Hematopoietic multipotent progenitor cell (in vitro differentiated cells): ENCODE data around the gene PRPF19. TPM values are rescaled to one million over a fixed set of nuclear protein-coding genes. Genes with fewer than 3 reads are reported as not detected.

Source experiments
- DNase-seq, 3 donors: peaks; one replicate each; pipeline ENCODE4 v3.0.0-alpha.2; 2011 to 2015; ENCODE audit warnings: low read depth in 2 of 3, low spot score in 2 of 3
- total RNA-seq: library from RNA; depleted of rRNA; stranded (reverse); fragments of >200 nt; gene quantifications from one replicate; pipeline ENCODE4 v1.2.3, GENCODE V29; 2012

The PRPF19 gene
- total RNA-seq, 1 donor = 132 TPM

DNA sequence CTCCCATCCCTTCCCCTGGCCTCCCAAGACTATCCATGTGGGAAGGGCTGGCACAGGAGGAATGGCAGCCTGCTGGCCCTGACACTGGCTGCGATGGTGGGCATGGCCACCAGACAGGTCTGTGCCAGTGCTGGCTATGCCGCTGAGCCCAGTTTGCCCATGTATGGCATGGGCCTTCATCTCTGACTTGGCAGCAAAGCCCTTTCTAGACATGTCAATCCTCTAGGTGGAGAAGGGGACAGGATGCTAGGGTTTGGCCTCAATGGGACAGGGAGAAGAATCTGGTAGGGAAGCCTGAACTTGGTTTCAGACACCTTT, 30.3 kb downstream of the PRPF19 start:
- no peak for DNase-seq

DNA sequence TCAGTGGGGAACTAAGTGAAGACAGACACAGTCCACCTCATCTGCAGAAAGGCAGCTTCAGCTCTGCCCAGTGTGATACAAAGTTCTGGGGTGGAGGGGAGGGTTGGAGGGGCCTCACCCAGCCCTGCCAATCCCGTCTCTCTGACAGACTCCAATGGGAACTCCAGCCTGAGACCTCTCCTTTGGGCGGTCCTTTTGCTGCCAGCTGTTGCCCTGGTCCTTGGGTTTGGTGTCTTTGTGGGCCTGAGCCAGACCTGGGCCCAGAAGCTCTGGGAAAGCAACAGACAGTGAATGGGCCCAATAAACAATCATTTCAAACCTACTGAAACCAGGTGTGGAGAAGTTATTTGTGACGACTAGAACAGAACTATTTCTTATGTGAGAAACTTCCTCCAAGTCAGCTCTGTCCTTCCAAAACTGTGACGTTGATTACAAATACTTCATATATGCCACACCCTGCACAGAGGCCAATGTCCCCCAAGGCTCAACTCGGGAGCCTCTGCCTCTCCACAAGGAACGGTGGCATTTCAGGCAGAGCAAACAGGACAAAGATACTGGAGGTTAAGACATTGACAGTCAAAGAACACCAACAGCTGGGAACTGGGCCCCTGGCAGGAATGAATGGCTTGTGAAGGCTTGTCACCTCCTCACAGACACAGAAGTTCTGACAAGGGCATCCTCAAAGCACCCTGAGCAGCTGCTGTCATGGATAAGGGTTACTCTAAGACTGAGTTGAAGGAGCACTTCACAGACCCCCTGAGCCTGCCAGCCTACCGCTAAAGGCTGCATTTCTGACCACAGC, 30.8 kb downstream of the PRPF19 start:
- DNase-seq = no peak

DNA sequence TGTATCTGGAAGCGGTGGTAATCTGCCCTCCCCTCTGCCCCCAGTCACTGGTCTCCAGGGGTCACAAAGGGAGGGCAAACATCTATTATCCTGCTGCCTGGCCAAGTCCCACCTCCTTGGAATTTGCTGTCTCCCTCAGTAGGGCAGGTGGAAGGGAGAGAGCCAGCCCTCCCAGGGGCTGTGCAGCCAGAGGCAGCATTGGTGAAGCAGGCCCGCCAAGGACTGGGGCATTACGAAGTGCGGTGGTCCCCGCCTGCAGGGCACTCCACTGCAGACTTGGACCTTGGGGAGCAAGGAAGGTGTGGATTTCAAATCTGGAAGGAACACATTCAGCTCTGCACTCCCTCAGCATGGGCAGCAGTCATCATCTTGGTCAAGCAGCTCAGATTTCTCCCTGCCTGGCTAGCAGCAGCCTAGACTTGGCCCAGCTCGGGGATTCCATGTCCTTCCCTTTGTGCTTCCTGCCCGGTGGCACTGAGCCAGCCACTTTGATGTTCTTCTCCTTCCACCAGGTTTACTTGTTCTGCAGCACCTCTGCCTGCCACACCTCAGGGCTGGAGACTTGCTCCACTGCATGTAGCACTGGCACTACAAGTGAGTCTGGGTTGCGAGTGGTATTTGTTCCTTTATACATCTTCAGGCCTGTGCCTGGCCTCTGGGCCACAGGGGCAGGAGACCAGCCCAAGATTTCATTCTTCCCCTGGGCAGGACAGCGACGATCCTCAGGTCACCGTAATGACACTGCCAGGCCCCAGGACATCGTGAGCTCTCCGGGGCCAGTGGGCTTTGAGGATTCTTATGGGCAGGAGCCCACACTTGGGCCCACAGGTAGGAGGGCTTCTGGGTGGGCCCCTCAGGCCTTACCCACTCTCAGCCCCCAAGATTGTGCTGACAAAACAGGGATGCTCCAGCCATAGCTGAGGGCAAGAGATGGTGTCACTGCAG, 31.7 kb downstream of the PRPF19 start:
- no peak for DNase-seq

DNA sequence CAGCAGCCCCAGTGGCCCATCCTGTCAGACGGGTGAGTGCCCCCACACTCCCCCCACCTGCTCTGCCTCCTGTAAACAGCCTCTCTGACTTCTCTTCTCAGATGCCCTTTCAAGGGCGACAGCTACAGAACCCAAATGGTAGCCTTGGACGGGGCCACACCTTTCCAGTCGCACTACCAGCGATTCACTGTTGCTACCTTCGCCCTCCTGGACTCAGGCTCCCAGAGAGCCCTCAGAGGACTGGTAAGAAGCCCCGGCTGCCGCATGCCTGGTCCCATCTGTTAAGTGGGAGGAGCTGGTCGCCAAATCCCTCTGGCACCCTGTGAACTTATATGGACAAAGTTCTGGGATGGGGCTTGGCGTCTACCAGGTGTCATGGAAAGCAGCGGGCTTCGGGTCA, 32.9 kb downstream of the PRPF19 start:
- DNase-seq = no peak

DNA sequence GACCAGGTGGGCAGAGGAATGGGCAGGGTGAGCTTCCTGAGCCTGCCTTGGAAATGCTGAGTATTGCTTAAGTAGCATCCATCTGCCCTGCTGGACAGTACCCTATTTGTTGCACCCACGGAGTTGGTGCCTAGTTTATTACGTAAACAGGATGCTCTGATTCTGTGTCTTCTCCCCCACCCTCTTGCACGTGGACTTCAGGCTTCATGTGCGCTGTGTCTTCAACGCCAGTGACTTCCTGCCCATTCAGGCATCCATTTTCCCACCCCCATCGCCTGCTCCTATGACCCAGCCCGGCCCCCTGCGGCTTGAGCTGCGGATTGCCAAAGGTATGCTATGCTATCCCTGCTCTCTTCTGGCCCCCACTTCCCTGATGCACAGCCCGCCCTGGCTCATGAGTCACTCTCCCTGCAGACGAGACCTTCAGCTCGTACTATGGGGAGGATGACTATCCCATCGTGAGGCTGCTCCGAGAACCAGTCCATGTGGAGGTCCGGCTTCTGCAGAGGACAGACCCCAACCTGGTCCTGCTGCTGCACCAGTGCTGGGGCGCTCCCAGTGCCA, 33.3 kb downstream of the PRPF19 start:
- no peak for DNase-seq

DNA sequence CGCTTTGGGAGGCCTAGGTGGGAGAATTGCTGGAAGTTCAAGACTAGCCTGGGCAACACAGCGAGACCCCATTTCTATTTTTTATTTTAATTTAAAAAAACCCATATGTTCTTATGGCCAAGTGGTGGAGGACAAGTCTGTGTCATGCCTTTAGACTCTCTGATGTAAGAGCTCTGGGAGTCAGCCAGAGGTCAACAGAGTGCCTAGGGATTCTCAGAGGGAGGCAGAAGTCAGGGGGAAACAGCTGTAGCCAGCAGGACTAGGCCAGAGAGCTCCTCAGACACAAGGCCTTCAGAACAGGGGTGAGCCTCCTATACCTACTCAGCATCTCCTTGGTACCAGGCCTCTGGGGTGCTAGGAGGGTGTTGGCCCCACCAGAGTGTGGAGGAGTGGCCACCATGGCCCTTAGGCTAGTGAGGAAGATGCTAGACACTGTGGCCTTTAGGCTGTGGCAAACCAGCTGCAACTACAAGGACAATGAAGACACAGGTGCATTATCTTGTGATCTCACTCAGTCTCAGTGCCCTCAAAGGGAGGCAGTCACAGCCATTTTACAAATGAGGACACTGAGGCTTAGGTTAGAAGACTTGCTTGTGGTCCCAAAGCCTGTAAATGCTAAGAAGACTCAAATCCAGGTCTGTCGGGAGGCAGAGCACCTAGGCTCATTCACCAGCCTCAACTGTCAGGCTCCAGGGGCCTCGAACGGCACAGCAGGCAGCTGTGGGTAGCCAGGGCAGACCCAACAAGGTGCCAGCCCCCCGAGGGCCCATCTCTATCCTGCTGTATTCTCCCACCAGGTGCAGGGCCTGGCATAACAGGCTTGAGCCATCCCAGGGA, 34.0 kb downstream of the PRPF19 start:
- no peak for DNase-seq

DNA sequence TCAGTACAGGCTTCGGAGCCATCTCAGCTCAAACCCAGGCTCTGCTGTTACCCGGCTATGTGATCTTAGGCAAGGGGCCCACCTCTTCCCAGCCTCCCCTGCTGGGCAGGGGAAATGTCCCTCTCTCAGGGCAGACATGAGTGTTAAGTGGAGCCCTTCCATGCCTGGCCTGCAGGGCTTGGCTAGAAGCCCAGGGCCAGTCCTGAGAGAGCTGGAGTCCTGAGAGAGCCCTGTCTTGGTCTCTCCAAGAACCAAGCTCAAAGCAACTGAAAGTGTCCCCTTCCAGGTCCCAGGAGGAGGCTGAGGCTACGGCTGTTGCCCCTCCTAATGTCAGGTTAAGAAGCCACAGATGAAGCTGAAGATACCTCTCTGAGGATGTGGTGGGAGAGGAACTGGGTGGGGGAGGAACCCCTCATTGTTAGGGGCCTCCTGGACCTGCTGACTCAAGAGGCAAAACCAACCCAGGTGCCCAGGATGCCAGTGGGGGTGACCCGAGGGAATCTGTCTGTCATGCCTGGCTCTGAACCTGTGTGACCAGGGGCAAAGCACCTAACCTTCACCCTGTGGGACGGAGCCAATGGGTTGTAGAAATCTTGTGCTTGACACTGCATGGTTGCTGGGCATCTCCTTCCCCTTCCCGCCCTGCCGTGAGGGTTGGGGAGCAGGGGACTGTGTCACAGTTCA, 34.9 kb downstream of the PRPF19 start:
- peak in 1 of 3 donors; percentile 54 for DNase-seq

DNA sequence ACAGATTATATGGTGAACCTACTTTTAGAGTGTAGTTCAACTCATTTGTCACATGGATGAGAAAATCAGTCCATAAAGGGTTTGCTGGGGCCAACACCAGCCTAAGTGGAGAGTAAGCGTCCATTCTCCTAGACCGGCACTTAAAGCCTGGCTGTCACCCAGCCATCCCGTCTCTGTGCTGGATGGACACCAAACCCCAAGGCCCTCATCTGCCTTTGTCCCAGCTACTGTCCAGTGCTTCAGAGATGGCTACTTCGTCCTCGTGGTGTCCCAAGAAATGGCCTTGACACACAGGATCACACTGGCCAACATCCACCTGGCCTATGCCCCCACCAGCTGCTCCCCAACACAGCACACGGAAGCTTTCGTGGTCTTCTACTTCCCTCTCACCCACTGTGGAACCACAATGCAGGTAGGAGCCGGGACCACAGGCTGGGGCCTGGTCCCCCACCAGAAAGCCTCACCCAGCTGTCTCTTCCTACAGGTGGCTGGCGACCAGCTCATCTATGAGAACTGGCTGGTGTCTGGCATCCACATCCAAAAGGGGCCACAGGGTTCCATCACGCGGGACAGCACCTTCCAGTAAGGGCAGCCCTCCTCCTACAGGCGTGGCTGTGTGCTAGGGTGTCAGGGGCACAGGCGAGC, 35.5 kb downstream of the PRPF19 start:
- DNase-seq = no peak

DNA sequence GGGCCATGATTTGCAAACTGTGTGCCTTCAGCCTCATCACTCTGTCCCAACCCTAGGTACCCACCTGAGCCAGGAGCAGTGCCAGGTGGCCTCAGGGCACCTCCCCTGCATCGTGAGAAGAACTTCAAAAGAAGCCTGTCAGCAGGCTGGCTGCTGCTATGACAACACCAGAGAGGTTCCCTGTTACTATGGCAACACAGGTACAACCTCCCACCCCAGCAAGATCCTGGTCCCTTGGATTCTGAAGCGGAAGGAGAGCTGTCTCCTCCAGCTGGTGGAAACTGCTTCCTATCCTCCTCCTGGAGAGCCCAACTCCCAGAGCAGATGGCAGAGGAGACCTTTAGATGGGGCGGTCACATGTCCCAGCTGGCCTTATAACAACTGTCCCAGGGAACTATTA, 36.1 kb downstream of the PRPF19 start:
- no peak for DNase-seq

DNA sequence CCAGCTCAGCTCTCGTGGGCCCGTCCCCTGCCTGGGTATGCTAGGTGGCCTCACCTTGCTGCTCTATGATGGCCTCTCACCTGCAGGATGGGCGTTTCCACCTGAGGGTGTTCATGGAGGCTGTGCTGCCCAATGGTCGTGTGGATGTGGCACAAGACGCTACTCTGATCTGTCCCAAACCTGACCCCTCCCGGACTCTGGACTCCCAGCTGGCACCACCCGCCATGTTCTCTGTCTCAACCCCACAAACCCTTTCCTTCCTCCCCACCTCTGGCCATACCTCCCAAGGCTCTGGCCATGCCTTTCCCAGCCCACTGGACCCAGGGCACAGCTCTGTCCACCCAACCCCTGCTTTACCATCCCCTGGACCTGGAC, 36.9 kb downstream of the PRPF19 start:
- DNase-seq = no peak

DNA sequence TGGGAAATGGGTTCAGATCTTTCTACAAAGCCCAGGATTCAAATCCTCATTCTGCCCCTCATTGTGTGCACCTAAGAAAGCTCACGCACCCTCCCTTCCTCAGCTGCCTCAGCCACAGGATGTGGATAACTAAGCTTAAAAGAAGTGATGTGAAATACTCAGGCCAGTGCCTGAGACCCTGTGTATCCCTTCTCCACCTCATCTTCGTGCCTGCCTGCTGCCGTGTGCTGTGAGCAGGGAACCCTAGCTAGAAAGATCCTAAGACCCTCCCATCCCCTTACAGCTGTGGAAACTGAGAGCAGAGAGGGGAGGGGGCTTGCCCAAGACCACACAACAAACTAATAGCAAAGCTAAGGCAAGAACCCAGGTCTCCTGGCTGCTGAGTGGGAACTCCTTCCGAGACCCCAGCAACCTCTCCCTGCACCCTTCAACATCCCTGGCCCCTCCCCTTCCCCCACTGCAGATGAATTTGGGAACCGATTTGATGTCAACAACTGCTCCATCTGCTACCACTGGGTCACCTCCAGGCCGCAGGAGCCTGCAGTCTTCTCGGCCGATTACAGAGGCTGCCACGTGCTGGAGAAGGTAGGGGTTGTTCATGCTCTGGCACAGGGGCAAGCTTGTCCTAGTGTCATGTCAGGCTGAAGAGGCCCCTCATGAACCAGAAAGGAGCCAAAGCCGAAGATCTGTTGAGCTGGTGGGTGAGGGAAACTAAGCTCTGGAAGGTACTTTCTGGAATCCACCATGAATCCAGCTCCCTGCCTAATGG, 37.5 kb downstream of the PRPF19 start:
- no peak for DNase-seq

DNA sequence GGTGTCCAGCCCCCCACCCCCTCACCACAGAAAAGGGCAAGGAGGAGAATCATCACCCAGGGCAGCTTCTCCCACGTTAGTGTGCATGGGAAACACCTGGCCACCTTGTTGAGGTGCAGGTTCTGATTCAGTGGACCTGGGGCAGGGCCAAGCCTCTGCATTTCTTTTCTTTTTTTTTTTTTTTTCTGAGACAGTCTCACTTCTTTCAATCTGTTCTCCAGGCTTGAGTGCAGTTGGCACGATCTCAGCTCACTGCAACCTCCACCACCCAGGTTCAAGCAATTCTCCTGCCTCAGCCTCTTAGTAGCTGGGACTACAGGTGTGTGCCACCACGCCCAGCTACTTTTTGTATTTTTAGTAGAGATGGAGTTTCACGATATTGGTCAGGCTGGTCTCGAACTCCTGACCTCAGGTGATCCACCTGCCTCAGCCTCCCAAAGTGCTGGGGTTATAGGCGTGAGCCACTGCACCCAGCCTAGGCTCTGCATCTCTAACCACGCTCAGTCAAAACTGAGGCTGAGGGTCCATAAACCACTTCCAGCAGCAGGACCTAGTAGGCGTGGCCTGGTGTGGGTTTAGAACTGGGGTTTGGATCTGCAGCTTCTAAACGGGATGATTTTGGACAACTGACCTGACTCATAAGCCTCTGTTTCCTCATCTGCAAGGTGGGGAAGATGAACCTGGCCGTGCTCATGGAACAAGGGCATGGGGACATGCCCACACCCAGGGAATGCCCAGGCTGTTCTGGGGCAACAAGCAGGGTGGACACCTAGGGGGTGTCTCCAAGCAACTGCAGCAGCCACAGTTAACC, 38.3 kb downstream of the PRPF19 start:
- DNase-seq = no peak

DNA sequence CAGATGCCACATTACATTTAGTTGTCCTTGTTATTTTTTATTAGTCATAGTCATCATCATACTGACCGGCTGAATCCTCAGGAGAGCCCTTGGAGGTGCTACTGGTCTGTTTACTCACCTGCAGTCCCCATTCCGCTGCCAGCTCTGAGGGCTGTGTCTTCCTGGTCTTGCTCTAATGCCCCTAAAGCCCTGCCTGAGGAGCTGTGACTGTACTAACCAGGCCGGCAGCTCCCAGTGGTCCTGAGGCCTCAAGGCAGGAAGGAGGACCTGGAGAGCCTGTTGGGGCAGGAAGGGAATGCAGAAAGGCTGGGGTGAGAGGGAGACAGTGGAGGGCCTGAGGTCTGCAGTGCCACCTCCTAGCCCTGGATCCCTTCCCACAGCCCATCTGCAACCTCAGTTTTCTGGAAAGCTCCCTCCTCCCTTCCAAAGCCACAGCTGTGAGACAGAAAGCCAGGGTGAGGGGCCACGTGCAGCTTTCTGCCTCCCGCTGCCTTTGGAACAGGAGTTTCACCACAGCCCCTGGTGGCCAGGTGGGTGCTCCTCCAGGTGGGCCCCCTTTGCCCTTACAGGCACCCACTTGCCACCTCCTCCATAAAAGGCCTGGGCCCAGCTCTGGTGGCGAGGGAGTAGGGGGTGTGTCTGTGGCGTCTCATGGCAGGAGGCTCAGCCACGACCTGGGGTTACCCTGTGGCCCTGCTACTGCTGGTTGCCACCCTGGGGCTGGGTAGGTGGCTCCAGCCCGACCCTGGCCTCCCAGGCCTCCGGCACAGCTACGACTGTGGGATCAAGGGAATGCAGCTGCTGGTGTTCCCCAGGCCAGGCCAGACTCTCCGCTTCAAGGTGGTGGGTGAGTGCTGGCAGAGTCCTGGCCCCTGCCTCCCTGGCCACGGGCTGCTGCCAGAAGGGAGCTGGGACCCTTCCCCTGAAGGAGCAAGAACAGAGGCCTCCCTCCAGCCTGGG, 39.2 kb downstream of the PRPF19 start, which contains the start of gene ZP1:
ZP1 (plus strand) TSS at position 632 of the 960 bp plus-strand sequence; CDS start at position 652, 20 bp downstream.
- no peak for DNase-seq

DNA sequence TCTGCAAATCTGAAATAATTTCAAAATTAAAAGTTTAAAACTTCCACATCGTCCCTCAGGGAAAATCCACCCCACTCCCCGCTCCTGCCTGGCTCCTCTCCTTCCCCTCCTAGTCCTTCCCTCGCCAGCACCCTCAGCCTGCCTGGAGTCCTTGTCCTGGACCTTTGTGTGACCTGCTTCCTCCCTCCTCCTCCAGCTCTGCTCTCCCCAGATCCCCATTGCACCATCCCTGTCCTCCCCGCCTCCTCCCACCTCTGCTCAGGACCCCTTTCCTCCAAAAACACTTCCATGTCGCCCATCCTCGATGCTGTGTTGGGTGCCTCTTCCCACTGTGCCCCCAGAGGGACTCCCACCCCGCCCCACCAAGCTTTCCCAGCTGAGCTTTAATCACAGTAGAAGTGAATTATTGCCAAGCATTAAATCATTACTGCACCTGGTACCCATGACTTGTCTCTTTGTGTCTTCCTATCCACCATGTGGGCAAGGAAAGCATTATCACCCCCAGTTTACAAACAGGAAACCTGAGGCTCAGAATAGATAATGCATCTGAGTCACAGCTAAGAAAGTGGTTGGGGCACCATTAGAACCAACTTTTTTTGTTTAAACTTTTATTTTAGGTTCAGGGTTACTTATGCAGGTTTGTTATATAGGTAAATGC, 41.4 kb downstream of the PRPF19 start:
- peak in 2 of 3 donors; percentile 45 to 62 for DNase-seq

DNA sequence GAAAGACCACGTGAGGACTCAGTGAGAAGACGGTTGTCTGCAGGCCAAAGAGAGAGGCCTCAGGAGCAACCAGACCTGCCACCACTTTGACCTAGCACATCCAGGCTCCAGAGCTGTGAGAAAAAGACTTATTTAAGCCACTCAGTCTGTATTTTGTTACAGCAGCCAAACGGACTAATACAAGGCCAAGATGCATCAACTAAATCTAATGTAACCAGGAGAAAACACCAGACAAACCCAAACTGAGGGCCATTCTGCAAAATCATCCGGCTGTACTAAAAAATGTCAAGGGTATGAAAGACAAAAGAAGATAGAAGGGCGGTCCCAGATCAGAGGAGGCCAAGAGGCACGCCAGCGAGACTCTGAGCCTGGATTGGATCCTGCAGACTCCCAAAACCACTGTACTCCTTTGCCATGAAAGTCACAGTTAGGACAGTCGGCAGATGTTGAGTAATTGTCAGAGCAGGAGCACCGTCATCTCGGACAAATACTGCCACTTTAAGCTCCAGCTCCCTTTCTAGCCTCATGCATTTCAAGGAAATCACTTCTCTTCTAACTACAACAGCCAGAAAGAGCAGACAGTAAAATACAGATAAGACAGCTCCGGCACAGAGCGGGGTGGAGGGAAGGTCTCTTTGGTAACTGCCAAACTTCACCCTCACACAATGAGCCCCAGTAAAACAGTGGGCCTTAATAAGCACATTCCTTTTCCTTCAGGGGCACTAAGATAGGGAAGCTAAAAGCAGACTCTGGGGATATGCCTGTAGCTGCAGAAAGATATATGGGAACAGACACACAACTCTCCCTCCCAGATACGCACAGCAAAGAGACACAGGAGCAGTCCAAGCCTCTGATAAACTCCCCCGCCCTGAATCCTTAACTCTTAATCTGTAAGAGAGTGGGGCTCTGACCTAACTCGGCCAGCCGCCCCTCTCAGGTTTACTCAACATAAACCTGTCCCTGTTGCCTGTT, 42.5 kb downstream of the PRPF19 start:
- DNase-seq = no peak
